ENCODE measurements around the gene LRBA.

LRBA gene

GRCh38 chr4:150243932-150244331 lies 771.2 kb downstream of the LRBA start:
- DNase-seq (ENCODE audit: low read depth in 3 of 3): no peak

DNA sequence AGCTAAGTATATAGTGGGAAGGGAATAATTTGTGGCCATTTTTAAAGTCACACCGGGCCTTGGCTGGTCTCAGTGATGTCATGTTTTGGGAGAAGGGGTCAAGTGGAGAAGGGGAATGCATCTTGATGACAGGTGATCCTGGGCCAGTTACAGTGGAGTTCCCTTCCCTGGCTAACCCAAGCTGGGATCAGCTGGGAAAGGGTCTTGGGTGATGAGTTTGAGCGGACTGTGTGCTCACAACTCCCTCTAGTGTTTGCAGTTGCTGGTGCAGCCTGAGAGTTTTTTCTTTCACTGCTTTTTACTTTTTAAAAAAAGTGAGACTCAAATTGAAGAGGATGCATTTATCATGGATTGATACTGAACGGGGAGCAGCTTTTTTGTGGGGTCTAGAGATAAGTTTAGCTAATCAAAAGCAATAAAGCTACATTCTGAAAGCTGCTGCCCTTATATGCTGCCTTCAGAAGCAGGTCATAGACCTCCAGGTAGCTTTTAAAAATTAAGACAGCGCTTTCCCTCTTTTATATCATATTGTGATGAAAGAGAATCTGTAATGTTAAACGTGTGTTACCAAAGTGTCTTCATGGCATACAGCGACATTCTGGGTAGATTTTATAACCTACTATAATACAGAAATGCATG lies 772.1 kb downstream of the LRBA start:
- DNase-seq (ENCODE audit: low read depth in 3 of 3): no peak

- DNase-seq (ENCODE audit: low read depth in 3 of 3): no peak
Observed at GRCh38 chr4:150240011-150240410, 775.1 kb downstream of the LRBA start.

DNA sequence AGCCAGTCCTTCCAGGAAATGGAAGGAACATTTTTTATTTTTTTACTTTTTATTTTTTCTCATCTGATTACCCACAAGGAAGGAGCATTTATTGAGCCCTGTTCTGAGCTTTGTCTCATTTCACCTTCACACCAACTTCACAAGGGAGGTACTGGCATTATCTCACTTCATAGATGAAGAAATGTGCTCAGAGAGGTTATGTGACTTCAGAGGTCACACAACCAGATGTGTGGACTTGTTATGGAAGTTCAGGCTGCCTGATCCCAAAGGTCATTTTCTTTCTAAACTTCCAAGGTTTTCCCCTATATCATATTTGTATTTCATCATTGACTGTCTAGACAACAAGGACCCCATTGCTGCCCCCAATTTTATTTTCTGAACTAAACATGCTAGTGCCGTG lies 776.5 kb downstream of the LRBA start:
- DNase-seq (ENCODE audit: low read depth in 3 of 3): no peak

- no peak for DNase-seq (ENCODE audit: low read depth in 3 of 3)
Observed at GRCh38 chr4:150237110-150237872, 777.8 kb downstream of the LRBA start.

DNA sequence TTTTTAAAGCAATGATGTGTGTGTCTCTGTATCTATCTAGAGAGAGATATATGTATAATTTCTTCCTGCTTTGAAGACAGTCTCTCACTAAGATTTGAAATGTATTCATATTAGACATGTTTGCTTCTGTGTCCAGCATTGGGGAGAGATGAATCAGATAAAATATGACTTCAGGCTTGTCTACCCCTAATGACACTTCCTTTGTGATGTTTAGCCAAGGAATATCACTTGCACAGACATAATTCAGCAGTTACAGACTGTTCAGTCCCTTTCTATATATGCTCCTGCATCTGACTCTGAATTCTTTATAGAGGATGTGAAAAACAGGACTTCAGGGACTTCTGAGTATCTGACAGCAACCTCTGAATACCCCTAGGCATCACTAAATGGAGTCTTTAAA lies 778.5 kb downstream of the LRBA start:
- no peak for DNase-seq (ENCODE audit: low read depth in 3 of 3)

- no peak for DNase-seq (ENCODE audit: low read depth in 3 of 3)
Observed at GRCh38 chr4:150235808-150236271, 779.2 kb downstream of the LRBA start.

DNA sequence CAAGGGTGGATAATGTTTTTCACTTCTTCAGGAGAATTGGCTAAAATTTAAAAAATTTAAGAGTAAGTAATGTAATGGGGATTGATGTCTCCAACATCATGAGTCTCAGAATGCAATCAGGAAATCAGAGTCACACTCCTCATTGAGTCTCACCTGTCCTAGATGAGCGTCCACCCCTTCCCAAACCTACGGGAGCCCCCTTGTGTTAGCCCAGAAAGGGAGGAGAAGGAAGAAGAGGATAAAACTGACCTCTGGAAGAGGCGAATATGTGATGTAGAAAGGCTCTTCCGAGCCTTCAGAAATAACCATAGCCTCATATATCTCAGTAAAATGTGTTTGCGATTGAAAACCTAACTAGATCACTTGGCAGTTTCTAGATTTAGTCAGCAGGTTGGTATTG lies 779.8 kb downstream of the LRBA start:
- DNase-seq (ENCODE audit: low read depth in 3 of 3): no peak

DNA sequence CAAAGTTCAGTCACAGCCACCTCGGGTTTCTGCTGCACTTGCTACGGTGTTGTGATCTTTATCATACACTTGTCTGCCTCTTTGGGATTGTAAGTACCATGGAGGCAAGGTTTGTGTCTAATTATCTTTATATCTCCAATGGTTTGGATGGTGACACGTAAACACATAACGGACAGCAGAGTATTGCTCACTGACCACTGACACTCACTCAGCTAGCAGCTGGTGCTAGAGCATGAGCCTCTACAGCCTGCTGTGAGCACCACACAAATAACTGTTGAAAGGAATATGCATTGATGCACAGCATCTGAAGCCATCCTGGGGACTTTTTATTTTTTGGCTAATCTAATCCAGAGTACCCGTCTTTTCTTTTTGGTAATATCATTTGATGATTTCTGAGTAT lies 780.8 kb downstream of the LRBA start:
- no peak for DNase-seq (ENCODE audit: low read depth in 3 of 3)

DNA sequence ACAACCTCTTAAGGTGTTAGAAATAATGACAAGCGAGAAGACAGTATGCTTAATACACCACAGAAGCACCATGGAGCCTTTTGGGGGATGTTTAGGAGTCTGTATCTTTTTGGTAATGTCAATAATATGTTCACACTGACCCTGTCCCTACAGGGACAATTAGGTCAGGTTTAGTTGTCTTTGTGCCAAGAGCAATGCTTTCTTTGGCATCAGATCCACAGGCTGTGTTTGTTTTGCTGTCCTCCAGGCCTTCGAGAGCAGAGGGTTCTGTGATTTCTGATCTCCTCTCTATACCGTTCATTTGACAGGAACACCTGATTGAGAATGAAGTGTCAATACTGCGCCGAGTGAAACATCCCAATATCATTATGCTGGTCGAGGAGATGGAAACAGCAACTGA lies 783.1 kb downstream of the LRBA start:
- no peak for DNase-seq (ENCODE audit: low read depth in 3 of 3)

- DNase-seq (ENCODE audit: low read depth in 3 of 3): no peak
Observed at GRCh38 chr4:150231107-150231770, 783.8 kb downstream of the LRBA start.

DNA sequence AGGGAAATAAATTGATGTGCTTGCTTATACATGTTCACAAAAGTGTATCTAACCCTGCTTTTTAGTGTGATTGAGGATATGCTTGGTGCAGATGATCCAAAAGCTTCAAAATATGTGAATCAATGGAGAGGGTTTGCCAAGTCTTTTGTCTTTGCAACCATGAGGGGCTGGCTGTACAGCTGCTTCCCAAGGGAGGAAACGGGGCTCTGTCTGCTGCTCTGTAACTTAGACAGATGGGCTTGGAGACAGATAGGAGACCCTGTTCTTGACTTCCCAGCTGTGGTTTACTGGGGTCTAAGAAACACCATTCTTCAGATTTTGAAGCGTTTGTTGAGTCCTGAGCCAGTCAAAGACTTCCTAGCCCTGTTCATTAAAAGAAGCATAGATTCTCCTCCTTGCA lies 784.5 kb downstream of the LRBA start:
- DNase-seq (ENCODE audit: low read depth in 3 of 3): no peak

DNA sequence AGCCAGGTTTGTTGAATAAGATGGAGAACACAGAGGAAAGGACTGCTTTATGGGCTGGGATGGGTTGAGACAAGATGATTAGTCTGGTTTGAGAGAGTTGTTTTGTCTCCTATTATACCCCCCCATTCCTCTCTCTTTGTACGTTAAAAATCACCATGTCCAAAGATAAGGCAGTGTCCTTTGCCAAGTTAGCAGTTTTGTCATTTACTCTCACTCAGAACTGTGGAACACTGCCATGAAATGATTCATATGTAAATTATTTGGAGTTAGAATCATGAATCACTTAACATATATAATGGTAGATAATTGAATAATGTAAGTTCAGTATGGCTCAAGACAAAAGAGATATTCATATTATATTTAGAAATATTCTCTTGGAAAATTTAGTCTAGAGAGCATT lies 785.6 kb downstream of the LRBA start:
- no peak for DNase-seq (ENCODE audit: low read depth in 3 of 3)

GRCh38 chr4:150224896-150225591 lies 790.0 kb downstream of the LRBA start:
- DNase-seq (ENCODE audit: low read depth in 3 of 3): no peak

DNA sequence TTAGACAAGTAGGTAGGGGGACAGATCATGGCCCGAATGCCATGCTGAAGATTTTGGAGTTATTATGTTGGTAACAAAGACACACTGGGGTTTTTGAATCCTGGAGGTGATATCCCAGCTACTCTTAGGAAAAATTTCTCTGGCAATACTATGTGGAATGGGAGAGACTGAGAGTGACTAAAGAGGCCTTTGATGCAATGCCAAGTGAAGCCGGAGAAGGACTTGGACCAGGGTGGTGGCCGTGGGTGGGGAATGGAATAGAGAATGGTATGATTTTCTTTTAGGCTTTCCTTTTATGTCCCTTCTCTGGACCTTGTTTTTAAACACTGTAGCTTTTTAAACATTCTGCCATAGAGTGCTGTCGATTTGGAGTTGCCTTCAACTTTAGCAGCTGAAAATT lies 795.2 kb downstream of the LRBA start:
- no peak for DNase-seq (ENCODE audit: low read depth in 3 of 3)

DNA sequence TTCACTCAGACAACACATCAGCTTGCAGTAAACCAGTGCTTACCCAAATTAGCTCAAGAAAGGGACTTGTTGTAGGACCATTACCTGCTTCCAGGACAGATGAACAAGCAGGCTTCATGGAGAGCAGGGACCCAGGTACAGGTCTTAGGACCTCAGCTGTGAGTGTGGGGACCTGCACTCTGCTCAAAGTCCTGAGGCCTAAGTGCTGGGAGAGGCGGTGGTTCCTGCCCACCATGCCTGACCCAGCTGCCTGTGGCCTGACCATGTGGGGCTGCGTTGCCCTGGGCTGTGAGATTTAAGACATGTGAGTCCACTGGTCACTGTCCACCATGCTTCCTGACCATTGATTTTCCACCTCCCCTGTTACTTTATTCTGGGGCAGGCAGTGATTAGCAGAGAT lies 796.6 kb downstream of the LRBA start:
- no peak for DNase-seq (ENCODE audit: low read depth in 3 of 3)

DNA sequence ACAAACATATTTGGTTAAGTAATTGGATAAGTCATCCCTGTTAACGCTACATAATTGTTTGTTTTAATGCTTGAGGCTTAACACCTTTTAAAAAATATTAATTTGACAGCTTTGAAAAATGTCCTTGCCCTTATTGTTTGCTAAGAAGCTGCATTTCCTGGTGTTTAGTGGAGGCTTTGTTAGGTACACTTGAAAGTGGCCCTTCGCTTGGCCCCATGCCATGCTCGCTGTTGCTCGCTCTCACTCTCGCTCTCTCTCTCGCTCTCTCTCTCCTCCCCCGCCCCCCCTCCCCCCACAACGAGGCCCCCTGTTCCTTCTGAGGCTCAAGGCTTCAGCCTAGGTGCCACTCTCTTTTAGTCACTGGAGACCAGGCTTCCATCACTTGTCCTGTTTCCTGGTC lies 797.3 kb downstream of the LRBA start:
- DNase-seq (ENCODE audit: low read depth in 3 of 3): no peak

DNA sequence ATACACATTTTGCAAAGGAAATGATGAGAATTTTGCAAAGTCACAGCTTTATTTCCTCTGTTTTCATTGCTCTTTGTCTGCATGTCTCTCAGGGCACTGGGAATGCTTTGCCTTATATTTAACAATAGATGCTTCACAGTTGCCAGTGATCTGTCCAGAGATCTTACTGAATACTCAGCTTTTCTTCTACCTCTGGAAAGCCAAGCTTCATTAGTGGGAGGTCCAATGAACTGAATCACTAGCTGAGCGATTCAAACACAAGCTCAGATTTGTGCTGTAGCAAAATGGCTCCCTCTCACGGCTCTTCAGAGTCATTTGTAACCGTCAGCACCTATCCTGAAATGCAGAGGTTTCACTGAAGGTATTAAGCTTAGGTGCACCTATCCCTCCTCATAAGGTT lies 797.9 kb downstream of the LRBA start:
- no peak for DNase-seq (ENCODE audit: low read depth in 3 of 3)

DNA sequence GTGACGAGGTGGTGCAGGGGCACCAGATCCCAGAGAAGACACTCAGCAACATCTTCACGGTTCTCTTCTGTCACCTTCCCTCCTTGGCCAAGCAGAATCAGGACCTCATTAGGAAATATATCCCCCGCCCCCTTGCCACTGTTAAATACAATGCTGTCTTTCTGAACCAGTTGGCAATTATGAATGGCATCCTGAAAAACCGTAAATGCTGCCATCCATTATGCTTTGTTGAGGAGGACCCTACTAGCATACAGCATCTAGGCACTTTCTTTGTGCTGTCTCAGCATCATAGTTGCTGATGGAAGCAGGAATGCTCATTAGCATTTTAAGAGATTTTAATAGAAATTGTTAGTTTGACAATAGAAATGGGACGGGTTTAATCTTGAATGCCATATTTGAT lies 798.4 kb downstream of the LRBA start:
- no peak for DNase-seq (ENCODE audit: low read depth in 3 of 3)

GRCh38 chr4:150215601-150216000 lies 799.5 kb downstream of the LRBA start:
- no peak for DNase-seq (ENCODE audit: low read depth in 3 of 3)

Data from stimulated activated CD4-positive, alpha-beta T cell treated with anti-CD3 and anti-CD28 coated beads, TNF-alpha, amount 100 ng/mL, for 24 hours (primary cell).